ENCODE data around the gene MMP15. TPM values are rescaled to one million over a fixed set of nuclear protein-coding genes. Genes with fewer than 3 reads are reported as not detected.

MMP15 gene
- total RNA-seq, 1 experiment from 2014 or later, result 55.5 TPM

DNA sequence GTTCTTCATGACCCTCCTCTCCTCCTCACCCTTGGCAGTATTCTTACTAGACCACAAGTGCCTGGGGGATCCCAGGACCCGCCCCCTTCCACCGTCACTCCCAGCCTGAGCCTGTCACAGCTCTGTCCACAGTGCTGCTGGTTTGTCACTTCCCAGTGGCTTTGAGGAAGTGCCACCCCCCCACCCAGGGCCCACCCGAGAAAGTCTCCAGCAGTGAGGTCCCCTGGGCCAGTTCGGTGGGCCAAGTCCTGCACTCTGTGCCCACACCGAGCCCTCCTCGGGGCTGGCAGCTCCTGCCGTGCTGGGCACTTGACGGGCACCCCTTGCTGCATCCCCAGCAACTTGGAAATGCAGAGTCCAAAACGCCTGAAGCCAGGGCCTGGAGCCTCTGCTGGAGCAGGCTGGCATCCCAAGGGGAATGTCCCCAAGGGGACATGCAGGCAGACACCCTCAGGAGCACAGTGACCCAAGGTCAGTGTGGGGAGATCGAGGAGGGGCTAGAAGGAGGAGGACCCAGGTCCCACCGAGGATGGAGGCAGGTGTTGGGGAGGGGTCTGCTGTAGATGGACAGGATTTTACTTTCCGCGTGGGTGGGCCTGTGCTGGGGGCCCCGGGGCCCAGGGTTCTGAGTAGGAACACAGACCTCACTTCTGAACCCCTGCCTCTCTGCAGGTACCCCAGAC is 15.5 kb downstream of the MMP15 start (continued):
- TF ChIP-seq, protein P1, sequence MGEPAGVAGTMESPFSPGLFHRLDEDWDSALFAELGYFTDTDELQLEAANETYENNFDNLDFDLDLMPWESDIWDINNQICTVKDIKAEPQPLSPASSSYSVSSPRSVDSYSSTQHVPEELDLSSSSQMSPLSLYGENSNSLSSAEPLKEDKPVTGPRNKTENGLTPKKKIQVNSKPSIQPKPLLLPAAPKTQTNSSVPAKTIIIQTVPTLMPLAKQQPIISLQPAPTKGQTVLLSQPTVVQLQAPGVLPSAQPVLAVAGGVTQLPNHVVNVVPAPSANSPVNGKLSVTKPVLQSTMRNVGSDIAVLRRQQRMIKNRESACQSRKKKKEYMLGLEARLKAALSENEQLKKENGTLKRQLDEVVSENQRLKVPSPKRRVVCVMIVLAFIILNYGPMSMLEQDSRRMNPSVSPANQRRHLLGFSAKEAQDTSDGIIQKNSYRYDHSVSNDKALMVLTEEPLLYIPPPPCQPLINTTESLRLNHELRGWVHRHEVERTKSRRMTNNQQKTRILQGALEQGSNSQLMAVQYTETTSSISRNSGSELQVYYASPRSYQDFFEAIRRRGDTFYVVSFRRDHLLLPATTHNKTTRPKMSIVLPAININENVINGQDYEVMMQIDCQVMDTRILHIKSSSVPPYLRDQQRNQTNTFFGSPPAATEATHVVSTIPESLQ (CRISPR knock-in tag; IDR thresholded peaks at IDR 0.05), result no peak
- TF ChIP-seq, protein P2, sequence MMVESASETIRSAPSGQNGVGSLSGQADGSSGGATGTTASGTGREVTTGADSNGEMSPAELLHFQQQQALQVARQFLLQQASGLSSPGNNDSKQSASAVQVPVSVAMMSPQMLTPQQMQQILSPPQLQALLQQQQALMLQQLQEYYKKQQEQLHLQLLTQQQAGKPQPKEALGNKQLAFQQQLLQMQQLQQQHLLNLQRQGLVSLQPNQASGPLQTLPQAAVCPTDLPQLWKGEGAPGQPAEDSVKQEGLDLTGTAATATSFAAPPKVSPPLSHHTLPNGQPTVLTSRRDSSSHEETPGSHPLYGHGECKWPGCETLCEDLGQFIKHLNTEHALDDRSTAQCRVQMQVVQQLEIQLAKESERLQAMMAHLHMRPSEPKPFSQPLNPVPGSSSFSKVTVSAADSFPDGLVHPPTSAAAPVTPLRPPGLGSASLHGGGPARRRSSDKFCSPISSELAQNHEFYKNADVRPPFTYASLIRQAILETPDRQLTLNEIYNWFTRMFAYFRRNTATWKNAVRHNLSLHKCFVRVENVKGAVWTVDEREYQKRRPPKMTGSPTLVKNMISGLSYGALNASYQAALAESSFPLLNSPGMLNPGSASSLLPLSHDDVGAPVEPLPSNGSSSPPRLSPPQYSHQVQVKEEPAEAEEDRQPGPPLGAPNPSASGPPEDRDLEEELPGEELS (CRISPR knock-in tag; IDR thresholded peaks at IDR 0.05), result no peak
- TF ChIP-seq NR2C2 (CRISPR knock-in tag; IDR thresholded peaks at IDR 0.05), result no peak
- no peak for TF ChIP-seq GABPB1 (CRISPR knock-in tag; IDR thresholded peaks at IDR 0.05)
- TF ChIP-seq ZNF423 (CRISPR knock-in tag; IDR thresholded peaks at IDR 0.05), result no peak
- no peak for TF ChIP-seq MYBL2 (CRISPR knock-in tag; IDR thresholded peaks at IDR 0.05)

DNA sequence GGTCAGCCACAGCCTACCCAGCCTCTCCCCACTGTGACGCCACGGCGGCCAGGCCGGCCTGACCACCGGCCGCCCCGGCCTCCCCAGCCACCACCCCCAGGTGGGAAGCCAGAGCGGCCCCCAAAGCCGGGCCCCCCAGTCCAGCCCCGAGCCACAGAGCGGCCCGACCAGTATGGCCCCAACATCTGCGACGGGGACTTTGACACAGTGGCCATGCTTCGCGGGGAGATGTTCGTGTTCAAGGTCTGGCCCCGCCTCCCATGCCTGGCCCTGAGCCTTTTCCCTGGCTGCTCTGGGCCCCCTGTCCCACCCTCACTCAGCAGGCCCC is 16.0 kb downstream of the MMP15 start:
- Mint-ChIP-seq H3K27ac (no peak overlapping the region), H3K4me1 (no peaks in the 10 kb centered on the region), H3K36me3 (peaks cover 44% of the 10 kb centered on the region), H3K4me3 (no peak overlapping the region), H3K27me3 (ENCODE audit: low read depth) (no peaks in the 10 kb centered on the region), H3K9me3 (no peaks in the 10 kb centered on the region)
- CTCF ChIA-PET, result interaction anchor here (1.4 kb wide), 1 partner anchor 9 kb away, joined by 5 read pairs; no protein-coding TSS in a partner anchor
- no peak for TF ChIP-seq ESRRA (CRISPR knock-in tag; IDR thresholded peaks at IDR 0.05; ENCODE audit: borderline replicate concordance)
- TF ChIP-seq ZNF263 (CRISPR knock-in tag; IDR thresholded peaks at IDR 0.05; ENCODE audit: low read depth), result no peak
- no peak for TF ChIP-seq TEAD4 (CRISPR knock-in tag; IDR thresholded peaks at IDR 0.05)
- TF ChIP-seq, protein P3, sequence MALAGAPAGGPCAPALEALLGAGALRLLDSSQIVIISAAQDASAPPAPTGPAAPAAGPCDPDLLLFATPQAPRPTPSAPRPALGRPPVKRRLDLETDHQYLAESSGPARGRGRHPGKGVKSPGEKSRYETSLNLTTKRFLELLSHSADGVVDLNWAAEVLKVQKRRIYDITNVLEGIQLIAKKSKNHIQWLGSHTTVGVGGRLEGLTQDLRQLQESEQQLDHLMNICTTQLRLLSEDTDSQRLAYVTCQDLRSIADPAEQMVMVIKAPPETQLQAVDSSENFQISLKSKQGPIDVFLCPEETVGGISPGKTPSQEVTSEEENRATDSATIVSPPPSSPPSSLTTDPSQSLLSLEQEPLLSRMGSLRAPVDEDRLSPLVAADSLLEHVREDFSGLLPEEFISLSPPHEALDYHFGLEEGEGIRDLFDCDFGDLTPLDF (CRISPR knock-in tag; IDR thresholded peaks at IDR 0.05), result no peak
- no peak for TF ChIP-seq GABPB1 (CRISPR knock-in tag; IDR thresholded peaks at IDR 0.05)
- no peak for TF ChIP-seq SP1 (CRISPR knock-in tag; conservative IDR thresholded peaks at IDR 0.05)
- no peak for TF ChIP-seq ZNF396 (CRISPR knock-in tag; IDR thresholded peaks at IDR 0.05; ENCODE audit: borderline replicate concordance)
- TF ChIP-seq, protein P4, sequence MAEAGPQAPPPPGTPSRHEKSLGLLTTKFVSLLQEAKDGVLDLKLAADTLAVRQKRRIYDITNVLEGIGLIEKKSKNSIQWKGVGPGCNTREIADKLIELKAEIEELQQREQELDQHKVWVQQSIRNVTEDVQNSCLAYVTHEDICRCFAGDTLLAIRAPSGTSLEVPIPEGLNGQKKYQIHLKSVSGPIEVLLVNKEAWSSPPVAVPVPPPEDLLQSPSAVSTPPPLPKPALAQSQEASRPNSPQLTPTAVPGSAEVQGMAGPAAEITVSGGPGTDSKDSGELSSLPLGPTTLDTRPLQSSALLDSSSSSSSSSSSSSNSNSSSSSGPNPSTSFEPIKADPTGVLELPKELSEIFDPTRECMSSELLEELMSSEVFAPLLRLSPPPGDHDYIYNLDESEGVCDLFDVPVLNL (CRISPR knock-in tag; IDR thresholded peaks at IDR 0.05; ENCODE audit: borderline replicate concordance, low read depth), result no peak
- TF ChIP-seq, protein P5, sequence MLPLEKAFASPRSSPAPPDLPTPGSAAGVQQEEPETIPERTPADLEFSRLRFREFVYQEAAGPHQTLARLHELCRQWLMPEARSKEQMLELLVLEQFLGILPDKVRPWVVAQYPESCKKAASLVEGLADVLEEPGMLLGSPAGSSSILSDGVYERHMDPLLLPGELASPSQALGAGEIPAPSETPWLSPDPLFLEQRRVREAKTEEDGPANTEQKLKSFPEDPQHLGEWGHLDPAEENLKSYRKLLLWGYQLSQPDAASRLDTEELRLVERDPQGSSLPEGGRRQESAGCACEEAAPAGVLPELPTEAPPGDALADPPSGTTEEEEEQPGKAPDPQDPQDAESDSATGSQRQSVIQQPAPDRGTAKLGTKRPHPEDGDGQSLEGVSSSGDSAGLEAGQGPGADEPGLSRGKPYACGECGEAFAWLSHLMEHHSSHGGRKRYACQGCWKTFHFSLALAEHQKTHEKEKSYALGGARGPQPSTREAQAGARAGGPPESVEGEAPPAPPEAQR (CRISPR knock-in tag; IDR thresholded peaks at IDR 0.05), result no peak
- no peak for TF ChIP-seq SMAD3 (CRISPR knock-in tag; IDR thresholded peaks at IDR 0.05; ENCODE audit: borderline replicate concordance)
- no peak for TF ChIP-seq OVOL2 (CRISPR knock-in tag; IDR thresholded peaks at IDR 0.05; ENCODE audit: borderline replicate concordance)
- TF ChIP-seq, protein P6, sequence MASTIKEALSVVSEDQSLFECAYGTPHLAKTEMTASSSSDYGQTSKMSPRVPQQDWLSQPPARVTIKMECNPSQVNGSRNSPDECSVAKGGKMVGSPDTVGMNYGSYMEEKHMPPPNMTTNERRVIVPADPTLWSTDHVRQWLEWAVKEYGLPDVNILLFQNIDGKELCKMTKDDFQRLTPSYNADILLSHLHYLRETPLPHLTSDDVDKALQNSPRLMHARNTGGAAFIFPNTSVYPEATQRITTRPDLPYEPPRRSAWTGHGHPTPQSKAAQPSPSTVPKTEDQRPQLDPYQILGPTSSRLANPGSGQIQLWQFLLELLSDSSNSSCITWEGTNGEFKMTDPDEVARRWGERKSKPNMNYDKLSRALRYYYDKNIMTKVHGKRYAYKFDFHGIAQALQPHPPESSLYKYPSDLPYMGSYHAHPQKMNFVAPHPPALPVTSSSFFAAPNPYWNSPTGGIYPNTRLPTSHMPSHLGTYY (CRISPR knock-in tag; IDR thresholded peaks at IDR 0.05), result no peak
- ATAC-seq (no peak), DNase-seq (ENCODE audit: low spot score) (no peak)
- POLR2A ChIA-PET, result no interaction called here
